ENCODE results near the gene KLHL29.

KLHL29 gene

GRCh38 chr2:23448906-23449305, 63.9 kb downstream of the KLHL29 start:
- TF ChIP-seq POLR2AphosphoS5 (IDR thresholded peaks at IDR 0.05; ENCODE audit: low read depth, low read length) (no peak), FOXP2 (optimal IDR thresholded peaks at IDR 0.05; ENCODE audit: borderline replicate concordance, extremely low read depth, extremely low read length, insufficient read depth) (no peak), SIN3A (IDR thresholded peaks at IDR 0.05; ENCODE audit: borderline replicate concordance, insufficient read depth, low read length) (no peak), TAF1 (IDR thresholded peaks at IDR 0.05; ENCODE audit: borderline replicate concordance, insufficient read depth, low read length) (no peak)
- TF ChIP-seq, protein P1, sequence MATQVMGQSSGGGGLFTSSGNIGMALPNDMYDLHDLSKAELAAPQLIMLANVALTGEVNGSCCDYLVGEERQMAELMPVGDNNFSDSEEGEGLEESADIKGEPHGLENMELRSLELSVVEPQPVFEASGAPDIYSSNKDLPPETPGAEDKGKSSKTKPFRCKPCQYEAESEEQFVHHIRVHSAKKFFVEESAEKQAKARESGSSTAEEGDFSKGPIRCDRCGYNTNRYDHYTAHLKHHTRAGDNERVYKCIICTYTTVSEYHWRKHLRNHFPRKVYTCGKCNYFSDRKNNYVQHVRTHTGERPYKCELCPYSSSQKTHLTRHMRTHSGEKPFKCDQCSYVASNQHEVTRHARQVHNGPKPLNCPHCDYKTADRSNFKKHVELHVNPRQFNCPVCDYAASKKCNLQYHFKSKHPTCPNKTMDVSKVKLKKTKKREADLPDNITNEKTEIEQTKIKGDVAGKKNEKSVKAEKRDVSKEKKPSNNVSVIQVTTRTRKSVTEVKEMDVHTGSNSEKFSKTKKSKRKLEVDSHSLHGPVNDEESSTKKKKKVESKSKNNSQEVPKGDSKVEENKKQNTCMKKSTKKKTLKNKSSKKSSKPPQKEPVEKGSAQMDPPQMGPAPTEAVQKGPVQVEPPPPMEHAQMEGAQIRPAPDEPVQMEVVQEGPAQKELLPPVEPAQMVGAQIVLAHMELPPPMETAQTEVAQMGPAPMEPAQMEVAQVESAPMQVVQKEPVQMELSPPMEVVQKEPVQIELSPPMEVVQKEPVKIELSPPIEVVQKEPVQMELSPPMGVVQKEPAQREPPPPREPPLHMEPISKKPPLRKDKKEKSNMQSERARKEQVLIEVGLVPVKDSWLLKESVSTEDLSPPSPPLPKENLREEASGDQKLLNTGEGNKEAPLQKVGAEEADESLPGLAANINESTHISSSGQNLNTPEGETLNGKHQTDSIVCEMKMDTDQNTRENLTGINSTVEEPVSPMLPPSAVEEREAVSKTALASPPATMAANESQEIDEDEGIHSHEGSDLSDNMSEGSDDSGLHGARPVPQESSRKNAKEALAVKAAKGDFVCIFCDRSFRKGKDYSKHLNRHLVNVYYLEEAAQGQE (IDR thresholded peaks at IDR 0.05; ENCODE audit: insufficient read depth in 1 of 2, low read depth in 2 of 2, low read length in 2 of 2), result no peak

- no peak for TF ChIP-seq FOXP2 (optimal IDR thresholded peaks at IDR 0.05; ENCODE audit: borderline replicate concordance, extremely low read depth, extremely low read length, insufficient read depth)
- no peak for TF ChIP-seq SIN3A (IDR thresholded peaks at IDR 0.05; ENCODE audit: borderline replicate concordance, insufficient read depth, low read length)
- no peak for TF ChIP-seq POLR2AphosphoS5 (IDR thresholded peaks at IDR 0.05; ENCODE audit: low read depth, low read length)
Observed at GRCh38 chr2:23449413-23449812, 64.4 kb downstream of the KLHL29 start.

- no peak for TF ChIP-seq FOXP2 (optimal IDR thresholded peaks at IDR 0.05; ENCODE audit: borderline replicate concordance, extremely low read depth, extremely low read length, insufficient read depth)
- no peak for TF ChIP-seq POLR2AphosphoS5 (IDR thresholded peaks at IDR 0.05; ENCODE audit: low read depth, low read length)
- TF ChIP-seq, protein P1 (IDR thresholded peaks at IDR 0.05; ENCODE audit: insufficient read depth in 1 of 2, low read depth in 2 of 2, low read length in 2 of 2), result no peak
- no peak for TF ChIP-seq SIN3A (IDR thresholded peaks at IDR 0.05; ENCODE audit: borderline replicate concordance, insufficient read depth, low read length)
- no peak for TF ChIP-seq TAF1 (IDR thresholded peaks at IDR 0.05; ENCODE audit: borderline replicate concordance, insufficient read depth, low read length)
Observed at GRCh38 chr2:23449831-23450331, 64.9 kb downstream of the KLHL29 start.

GRCh38 chr2:23452372-23452771, 67.4 kb downstream of the KLHL29 start:
- TF ChIP-seq, protein P1 (IDR thresholded peaks at IDR 0.05; ENCODE audit: insufficient read depth in 1 of 2, low read depth in 2 of 2, low read length in 2 of 2), result no peak

- TF ChIP-seq POLR2AphosphoS5 (IDR thresholded peaks at IDR 0.05; ENCODE audit: low read depth, low read length) (no peak), SIN3A (IDR thresholded peaks at IDR 0.05; ENCODE audit: borderline replicate concordance, insufficient read depth, low read length) (no peak), TAF1 (IDR thresholded peaks at IDR 0.05; ENCODE audit: borderline replicate concordance, insufficient read depth, low read length) (no peak), FOXP2 (optimal IDR thresholded peaks at IDR 0.05; ENCODE audit: borderline replicate concordance, extremely low read depth, extremely low read length, insufficient read depth) (no peak)
- TF ChIP-seq, protein P1 (IDR thresholded peaks at IDR 0.05; ENCODE audit: insufficient read depth in 1 of 2, low read depth in 2 of 2, low read length in 2 of 2), result no peak
Observed at GRCh38 chr2:23452853-23453420, 68.0 kb downstream of the KLHL29 start.
